GM23338 (cell line): Measurements from ENCODE around the gene FLT1. TPM values are rescaled to one million over a fixed set of nuclear protein-coding genes. Genes with fewer than 3 reads are reported as not detected.

Experiments used
- ATAC-seq: fragments of 200-7000 bp; cut with Tn5 transposase; 3 replicates; pipeline ENCODE4 v1.9.1; 2020
- DNase-seq: peaks from one replicate; pipeline ENCODE4 v3.0.0-alpha.2; 2015; ENCODE audit warnings: low spot score
- H2AFZ ChIP-seq: fragments of 200-600 bp; sonication (generic); 2 replicates; pipeline ENCODE4 v1.8.0; 2016; ENCODE audit warnings: antibody characterized with exemption, mild to moderate bottlenecking, moderate library complexity
- H3F3A ChIP-seq: fragments of 200-600 bp; sonication (generic); replicated peaks from 2 replicates; pipeline ENCODE4 v1.8.0; 2017; ENCODE audit warnings: antibody characterized with exemption, mixed run types, low read depth
- H3K27ac ChIP-seq: fragments of 200-600 bp; sonication (generic); 2 replicates; pipeline ENCODE4 v1.6.1; 2016; ENCODE audit warnings: low read depth
- H3K27me3 ChIP-seq: fragments of 200-600 bp; sonication (generic); 2 replicates; pipeline ENCODE4 v1.8.0; 2016; ENCODE audit warnings: mild to moderate bottlenecking, mixed run types, moderate library complexity; ENCODE audit not compliant: insufficient read depth
- H3K36me3 ChIP-seq: fragments of 200-600 bp; sonication (generic); 2 replicates; pipeline ENCODE4 v1.8.0; 2016; ENCODE audit warnings: mild to moderate bottlenecking; ENCODE audit not compliant: insufficient read depth
- H3K4me1 ChIP-seq: fragments of 200-600 bp; sonication (generic); 2 replicates; pipeline ENCODE4 v1.8.0; 2016; ENCODE audit warnings: mild to moderate bottlenecking, moderate library complexity; ENCODE audit not compliant: insufficient read depth
- H3K4me2 ChIP-seq: fragments of 200-600 bp; sonication (generic); 2 replicates; pipeline ENCODE4 v1.7.1; 2017; ENCODE audit warnings: mixed run types
- H3K4me3 ChIP-seq: fragments of 200-600 bp; sonication (generic); 2 replicates; pipeline ENCODE4 v1.6.1; 2016; ENCODE audit warnings: mixed run types
- H3K79me2 ChIP-seq: fragments of 200-600 bp; sonication (generic); replicated peaks from 2 replicates; pipeline ENCODE4 v1.8.0; 2017; ENCODE audit warnings: mild to moderate bottlenecking; ENCODE audit not compliant: insufficient read depth
- H3K9me2 ChIP-seq: fragments of 200-600 bp; sonication (generic); 2 replicates; pipeline ENCODE4 v1.8.0; 2017; ENCODE audit not compliant: insufficient read depth
- H4K20me1 ChIP-seq: fragments of 200-600 bp; sonication (generic); replicated peaks from 2 replicates; pipeline ENCODE4 v1.8.0; 2017; ENCODE audit warnings: mild to moderate bottlenecking; ENCODE audit not compliant: insufficient read depth
- H3K27ac Mint-ChIP-seq: 2 replicates; pipeline ENCODE4 v1.8.0; 2020; ENCODE audit warnings: inconsistent platforms, mild to moderate bottlenecking, moderate library complexity, mixed read lengths
- H3K27me3 Mint-ChIP-seq: 3 replicates; pipeline ENCODE4 v1.8.0; 2022; ENCODE audit warnings: low read depth, mild to moderate bottlenecking, moderate library complexity, mixed read lengths, inconsistent platforms; ENCODE audit not compliant: insufficient read depth, poor library complexity
- H3K36me3 Mint-ChIP-seq: 3 replicates; pipeline ENCODE4 v1.8.0; 2021; ENCODE audit warnings: low read depth, mild to moderate bottlenecking, inconsistent platforms, moderate library complexity, mixed read lengths
- H3K4me1 Mint-ChIP-seq: 3 replicates; pipeline ENCODE4 v1.8.0; 2020; ENCODE audit warnings: mild to moderate bottlenecking, inconsistent platforms, mixed read lengths
- H3K4me3 Mint-ChIP-seq: 3 replicates; pipeline ENCODE4 v1.8.0; 2021; ENCODE audit warnings: moderate library complexity, mild to moderate bottlenecking, inconsistent platforms, mixed read lengths
- H3K9me3 Mint-ChIP-seq: 3 replicates; pipeline ENCODE4 v1.8.0; 2020; ENCODE audit warnings: moderate library complexity, mild to moderate bottlenecking, inconsistent platforms, mixed read lengths
- ETS1 ChIP-seq: IDR thresholded peaks from 2 replicates; pipeline ENCODE4 v1.6.1; 2016; ENCODE audit warnings: antibody characterized with exemption
- EZH2 ChIP-seq: fragments of 200-600 bp; sonication (generic); IDR thresholded peaks from one replicate; pipeline ENCODE4 v1.8.0; 2017; ENCODE audit warnings: antibody characterized with exemption, mild to moderate bottlenecking, low read depth; ENCODE audit not compliant: unreplicated experiment
- EZH2phosphoT487 ChIP-seq: fragments of 200-600 bp; sonication (generic); IDR thresholded peaks from one replicate; pipeline ENCODE4 v1.8.1; 2018; ENCODE audit warnings: antibody characterized with exemption; ENCODE audit not compliant: unreplicated experiment
- STAT1 ChIP-seq: IDR thresholded peaks from one replicate; pipeline ENCODE4 v1.6.1; 2016; ENCODE audit warnings: antibody characterized with exemption; ENCODE audit not compliant: unreplicated experiment
- ZNF114 ChIP-seq: fragments of 250-450 bp; sonication (Bioruptor Pico); IDR thresholded peaks from 2 replicates; pipeline ENCODE4 v1.5.0; 2020; ENCODE audit warnings: mild to moderate bottlenecking, moderate library complexity
- ZNF331 ChIP-seq: fragments of 250-450 bp; sonication (Bioruptor Pico); IDR thresholded peaks from 2 replicates; pipeline ENCODE4 v1.5.0; 2020; ENCODE audit warnings: low read depth, mild to moderate bottlenecking, moderate library complexity
- polyA plus RNA-seq: library from polyadenylated mRNA; unstranded; fragments of >200 nt; fragmentation: Nextera tagmentation; extraction: Ambion mirVana; gene quantifications from 2 replicates; pipeline ENCODE4 v1.2.1, GENCODE V29; 2016
- total RNA-seq: library from RNA; depleted of rRNA; stranded (reverse); fragments of >200 nt; shearing (Covaris generic); gene quantifications from 2 replicates; pipeline ENCODE4 v1.2.3, GENCODE V29; 2014
- TF ChIP-seq, protein P1 (sequence below): fragments of 250-450 bp; sonication (Bioruptor Pico); IDR thresholded peaks from 2 replicates; pipeline ENCODE4 v1.5.0; 2020; ENCODE audit warnings: mild to moderate bottlenecking, moderate library complexity

Gene FLT1
- total and polyA plus RNA-seq, 2 experiments from 2014 or later = 26.8 to 116 TPM

- TF ChIP-seq, protein P1, sequence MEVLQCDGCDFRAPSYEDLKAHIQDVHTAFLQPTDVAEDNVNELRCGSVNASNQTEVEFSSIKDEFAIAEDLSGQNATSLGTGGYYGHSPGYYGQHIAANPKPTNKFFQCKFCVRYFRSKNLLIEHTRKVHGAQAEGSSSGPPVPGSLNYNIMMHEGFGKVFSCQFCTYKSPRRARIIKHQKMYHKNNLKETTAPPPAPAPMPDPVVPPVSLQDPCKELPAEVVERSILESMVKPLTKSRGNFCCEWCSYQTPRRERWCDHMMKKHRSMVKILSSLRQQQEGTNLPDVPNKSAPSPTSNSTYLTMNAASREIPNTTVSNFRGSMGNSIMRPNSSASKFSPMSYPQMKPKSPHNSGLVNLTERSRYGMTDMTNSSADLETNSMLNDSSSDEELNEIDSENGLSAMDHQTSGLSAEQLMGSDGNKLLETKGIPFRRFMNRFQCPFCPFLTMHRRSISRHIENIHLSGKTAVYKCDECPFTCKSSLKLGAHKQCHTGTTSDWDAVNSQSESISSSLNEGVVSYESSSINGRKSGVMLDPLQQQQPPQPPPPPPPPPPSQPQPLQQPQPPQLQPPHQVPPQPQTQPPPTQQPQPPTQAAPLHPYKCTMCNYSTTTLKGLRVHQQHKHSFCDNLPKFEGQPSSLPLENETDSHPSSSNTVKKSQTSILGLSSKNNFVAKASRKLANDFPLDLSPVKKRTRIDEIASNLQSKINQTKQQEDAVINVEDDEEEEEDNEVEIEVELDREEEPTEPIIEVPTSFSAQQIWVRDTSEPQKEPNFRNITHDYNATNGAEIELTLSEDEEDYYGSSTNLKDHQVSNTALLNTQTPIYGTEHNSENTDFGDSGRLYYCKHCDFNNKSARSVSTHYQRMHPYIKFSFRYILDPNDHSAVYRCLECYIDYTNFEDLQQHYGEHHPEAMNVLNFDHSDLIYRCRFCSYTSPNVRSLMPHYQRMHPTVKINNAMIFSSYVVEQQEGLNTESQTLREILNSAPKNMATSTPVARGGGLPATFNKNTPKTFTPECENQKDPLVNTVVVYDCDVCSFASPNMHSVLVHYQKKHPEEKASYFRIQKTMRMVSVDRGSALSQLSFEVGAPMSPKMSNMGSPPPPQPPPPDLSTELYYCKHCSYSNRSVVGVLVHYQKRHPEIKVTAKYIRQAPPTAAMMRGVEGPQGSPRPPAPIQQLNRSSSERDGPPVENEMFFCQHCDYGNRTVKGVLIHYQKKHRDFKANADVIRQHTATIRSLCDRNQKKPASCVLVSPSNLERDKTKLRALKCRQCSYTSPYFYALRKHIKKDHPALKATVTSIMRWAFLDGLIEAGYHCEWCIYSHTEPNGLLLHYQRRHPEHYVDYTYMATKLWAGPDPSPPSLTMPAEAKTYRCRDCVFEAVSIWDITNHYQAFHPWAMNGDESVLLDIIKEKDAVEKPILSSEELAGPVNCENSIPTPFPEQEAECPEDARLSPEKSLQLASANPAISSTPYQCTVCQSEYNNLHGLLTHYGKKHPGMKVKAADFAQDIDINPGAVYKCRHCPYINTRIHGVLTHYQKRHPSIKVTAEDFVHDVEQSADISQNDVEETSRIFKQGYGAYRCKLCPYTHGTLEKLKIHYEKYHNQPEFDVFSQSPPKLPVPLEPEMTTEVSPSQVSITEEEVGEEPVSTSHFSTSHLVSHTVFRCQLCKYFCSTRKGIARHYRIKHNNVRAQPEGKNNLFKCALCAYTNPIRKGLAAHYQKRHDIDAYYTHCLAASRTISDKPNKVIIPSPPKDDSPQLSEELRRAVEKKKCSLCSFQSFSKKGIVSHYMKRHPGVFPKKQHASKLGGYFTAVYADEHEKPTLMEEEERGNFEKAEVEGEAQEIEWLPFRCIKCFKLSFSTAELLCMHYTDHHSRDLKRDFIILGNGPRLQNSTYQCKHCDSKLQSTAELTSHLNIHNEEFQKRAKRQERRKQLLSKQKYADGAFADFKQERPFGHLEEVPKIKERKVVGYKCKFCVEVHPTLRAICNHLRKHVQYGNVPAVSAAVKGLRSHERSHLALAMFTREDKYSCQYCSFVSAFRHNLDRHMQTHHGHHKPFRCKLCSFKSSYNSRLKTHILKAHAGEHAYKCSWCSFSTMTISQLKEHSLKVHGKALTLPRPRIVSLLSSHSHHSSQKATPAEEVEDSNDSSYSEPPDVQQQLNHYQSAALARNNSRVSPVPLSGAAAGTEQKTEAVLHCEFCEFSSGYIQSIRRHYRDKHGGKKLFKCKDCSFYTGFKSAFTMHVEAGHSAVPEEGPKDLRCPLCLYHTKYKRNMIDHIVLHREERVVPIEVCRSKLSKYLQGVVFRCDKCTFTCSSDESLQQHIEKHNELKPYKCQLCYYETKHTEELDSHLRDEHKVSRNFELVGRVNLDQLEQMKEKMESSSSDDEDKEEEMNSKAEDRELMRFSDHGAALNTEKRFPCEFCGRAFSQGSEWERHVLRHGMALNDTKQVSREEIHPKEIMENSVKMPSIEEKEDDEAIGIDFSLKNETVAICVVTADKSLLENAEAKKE = no peak
- TF ChIP-seq ETS1 = no peak
- TF ChIP-seq ZNF331 (CRISPR knock-in tag) = no peak
- TF ChIP-seq ZNF114 (CRISPR knock-in tag) = no peak
Observed at GRCh38 chr13:28342251-28342650, 152.7 kb downstream of the FLT1 start (continued).

DNA sequence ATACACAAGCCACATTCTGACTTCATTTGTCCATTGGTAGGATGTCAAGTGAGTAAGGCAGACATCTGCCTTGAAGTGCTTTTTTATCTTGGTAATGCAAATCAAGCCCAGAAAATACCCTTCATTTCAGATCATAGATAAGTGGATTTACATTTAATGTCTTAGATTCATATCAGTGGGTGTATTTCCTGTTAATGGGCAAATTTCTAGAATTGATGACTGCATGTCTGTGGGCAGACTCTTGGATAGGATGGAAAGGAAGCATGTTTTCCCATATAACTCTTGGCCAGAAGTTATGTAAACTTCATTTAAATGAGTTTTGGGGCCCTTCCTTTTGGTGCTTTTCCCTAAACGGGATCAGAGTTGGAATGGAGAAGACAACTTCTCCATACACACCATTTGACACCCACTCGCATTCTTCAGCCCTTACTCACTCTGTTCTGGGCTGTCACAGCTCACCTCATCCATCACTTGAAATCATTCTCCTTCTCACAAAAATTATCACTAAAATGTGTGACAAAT is 154.6 kb downstream of the FLT1 start:
- H3K27ac Mint-ChIP-seq = no peak overlapping the region
- H3K27me3 ChIP-seq = no peaks in the 10 kb centered on the region
- no peak for ATAC-seq
- no peak overlapping the region for H3K4me2 ChIP-seq
- peaks cover 4% of the 10 kb centered on the region for H3K27me3 Mint-ChIP-seq
- H4K20me1 ChIP-seq = no peaks in the 10 kb centered on the region; the same call in 1 of the 2 replicates
- H3K9me3 Mint-ChIP-seq = no peaks in the 10 kb centered on the region
- H3K36me3 ChIP-seq = peaks cover 34% of the 10 kb centered on the region; the same call in 1 of the 2 replicates
- no peaks in the 10 kb centered on the region for H3K9me2 ChIP-seq
- no peak overlapping the region for H3K4me3 Mint-ChIP-seq
- H3K79me2 ChIP-seq = no peaks in the 10 kb centered on the region
- H3K4me1 Mint-ChIP-seq = peaks cover 3% of the 10 kb centered on the region
- no peaks in the 10 kb centered on the region for H3K4me1 ChIP-seq
- no peak overlapping the region for H3K4me3 ChIP-seq
- no peak overlapping the region for H2AFZ ChIP-seq
- H3K36me3 Mint-ChIP-seq = peaks cover 32% of the 10 kb centered on the region
- H3K27ac ChIP-seq = no peak overlapping the region
- H3F3A ChIP-seq = no peaks in the 10 kb centered on the region
- no peak for DNase-seq
- TF ChIP-seq ETS1 (no peak), EZH2 (no peak), ZNF331 (CRISPR knock-in tag) (no peak), ZNF114 (CRISPR knock-in tag) (no peak), EZH2phosphoT487 (no peak), STAT1 (no peak)
